ENCODE results near the gene CHODL.

- TF ChIP-seq CTCF (conservative IDR thresholded peaks at IDR 0.05; ENCODE audit: low read length) (no peak), EZH2phosphoT487 (IDR thresholded peaks at IDR 0.05; ENCODE audit: borderline replicate concordance) (no peak)
Measured at GRCh38 chr21:18274370-18274769, 29.7 kb downstream of the CHODL start.
